ENCODE results near the gene ACER1. TPM values are rescaled to one million over a fixed set of nuclear protein-coding genes. Genes with fewer than 3 reads are reported as not detected.
"Not testable (repeated sequence)": the region's sequence is repeated elsewhere in the genome, so short reads cannot be mapped to it uniquely, and the experiment has no call there.

The ACER1 gene
- total RNA-seq, 1 donor from 2014 or later = not detected

DNA sequence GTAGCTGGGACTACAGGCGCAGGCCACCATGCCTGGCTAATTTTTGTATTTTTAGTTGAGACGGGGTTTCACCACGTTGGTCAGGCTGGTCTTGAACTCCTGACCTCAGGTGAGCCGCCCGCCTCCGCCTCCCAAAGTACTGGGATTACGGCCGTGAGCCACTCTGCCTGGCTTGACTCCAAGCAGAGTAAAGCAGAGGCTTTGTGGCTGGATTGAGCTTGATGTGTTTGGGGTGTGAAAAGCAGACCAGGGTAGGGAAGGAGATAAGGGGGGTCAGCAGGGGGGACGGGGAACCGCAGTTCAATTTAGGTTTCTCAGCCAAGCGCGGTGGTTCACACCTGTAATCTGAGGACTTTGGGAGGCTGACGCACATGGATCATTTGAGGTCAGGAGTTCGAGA lies 23.8 kb upstream of the ACER1 start:
- DNase-seq (ENCODE audit: low read depth, low spot score) = no peak

DNA sequence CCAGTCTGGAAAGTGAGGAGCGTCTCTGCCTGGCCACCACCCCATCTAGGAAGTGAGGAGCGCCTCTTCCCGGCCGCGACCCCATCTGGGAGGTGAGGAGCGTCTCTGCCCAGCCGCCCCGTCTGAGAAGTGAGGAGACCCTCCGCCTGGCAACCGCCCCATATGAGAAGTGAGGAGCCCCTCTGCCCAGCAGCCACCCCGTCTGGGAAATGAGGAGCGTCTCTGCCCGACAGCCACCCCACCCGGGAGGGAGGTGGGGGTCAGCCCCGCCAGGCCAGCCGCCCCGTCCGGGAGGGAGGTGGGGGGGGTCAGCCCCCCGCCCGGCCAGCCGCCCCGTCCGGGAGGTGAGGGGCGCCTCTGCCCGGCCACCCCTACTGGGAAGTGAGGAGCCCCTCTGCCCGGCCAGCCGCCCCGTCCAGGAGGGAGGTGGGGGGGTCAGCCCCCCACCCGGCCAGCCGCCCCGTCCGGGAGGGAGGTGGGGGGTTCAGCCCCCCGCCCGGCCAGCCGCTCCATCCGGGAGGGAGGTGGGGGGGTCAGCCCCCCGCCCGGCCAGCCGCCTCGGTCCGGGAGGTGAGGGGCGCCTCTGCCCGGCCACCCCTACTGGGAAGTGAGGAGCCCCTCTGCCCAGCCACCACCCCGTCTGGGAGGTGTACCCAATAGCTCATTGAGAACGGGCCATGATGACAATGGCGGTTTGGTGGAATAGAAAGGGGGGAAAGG lies 22.1 kb upstream of the ACER1 start:
- not testable (repeated sequence) for DNase-seq (ENCODE audit: low read depth, low spot score)

DNA sequence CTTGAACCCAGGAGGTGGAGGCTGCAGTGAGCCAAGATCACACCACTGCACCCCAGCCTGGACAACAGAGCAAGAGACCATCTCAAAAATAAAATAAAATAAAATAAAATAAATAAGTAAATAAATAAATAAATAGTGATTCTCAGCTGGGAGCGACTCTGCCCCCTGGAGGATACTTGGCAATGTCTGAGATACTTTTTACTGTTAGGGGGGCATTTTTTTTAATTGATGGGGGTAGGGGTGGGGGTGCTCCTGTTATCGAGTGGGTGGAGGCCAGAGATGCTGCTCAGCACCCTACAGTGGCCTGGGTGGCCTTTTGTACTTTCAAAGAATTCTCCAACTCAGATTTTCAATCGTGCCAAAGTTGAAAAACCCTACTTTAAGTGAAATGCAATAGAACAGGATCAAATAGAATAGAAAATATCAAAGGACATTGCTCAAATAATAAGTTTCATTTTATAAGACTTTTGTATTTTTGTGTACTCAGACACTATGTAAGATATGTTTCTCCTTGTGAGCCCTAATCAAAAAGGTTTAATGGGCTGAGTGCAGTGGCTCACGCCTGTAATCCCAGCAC lies 20.8 kb upstream of the ACER1 start:
- no peak for DNase-seq (ENCODE audit: low read depth, low spot score)

DNA sequence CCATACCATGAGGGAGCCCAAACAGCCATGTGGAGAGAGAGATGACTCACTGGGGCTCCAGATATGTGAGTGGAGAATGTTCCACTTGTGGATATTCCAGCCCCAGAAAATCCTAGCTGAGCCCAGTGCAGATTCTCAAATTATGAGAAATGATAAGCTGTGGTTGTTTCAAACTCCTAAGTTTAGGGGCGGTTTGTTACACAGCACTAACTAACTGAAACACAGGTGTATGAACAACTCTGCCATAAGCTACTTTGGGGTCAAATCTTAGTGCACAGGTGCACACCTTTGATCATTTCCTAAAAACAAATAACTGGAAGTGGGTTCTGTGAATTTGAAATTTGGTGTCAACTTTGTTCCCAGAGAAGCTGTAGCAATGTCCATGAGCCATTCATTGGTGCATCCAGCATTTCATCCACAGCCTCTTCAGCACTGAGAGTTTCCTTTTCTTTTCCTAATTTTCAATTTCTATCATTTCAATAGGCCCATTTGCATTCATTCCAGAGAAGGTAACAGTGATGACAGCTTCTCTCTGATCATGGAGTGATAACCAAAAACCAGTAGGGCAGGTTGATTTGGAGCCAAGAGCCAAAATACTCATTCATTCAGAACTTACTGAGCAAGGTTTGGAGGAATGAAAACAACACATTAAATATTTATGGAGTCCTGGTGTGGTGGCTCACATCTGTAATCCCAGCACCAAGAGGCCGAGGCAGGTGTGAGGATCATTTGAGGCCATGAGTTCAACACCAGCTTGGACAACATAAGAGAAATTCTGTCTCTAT lies 19.2 kb upstream of the ACER1 start:
- DNase-seq (ENCODE audit: low read depth, low spot score) = no peak

DNA sequence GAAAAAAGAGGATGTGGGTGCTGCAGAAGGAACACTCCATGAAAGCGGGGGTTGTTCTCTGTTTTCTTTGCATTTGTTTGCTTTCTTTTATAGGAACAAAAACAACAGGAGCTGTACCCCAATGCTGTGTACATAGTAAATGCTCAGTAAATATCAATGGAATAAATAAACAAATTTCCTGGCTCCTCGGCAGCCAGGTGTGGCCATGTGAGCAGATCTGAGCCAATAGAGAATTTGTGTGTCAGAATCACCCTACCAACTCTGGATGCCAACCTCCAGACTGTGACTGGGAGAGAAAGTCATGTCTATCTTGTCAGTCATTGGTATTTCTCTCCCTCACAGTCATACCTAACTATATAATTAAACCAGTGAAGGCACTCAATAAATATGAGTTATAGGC lies 17.3 kb upstream of the ACER1 start:
- DNase-seq (ENCODE audit: low read depth, low spot score) = no peak

DNA sequence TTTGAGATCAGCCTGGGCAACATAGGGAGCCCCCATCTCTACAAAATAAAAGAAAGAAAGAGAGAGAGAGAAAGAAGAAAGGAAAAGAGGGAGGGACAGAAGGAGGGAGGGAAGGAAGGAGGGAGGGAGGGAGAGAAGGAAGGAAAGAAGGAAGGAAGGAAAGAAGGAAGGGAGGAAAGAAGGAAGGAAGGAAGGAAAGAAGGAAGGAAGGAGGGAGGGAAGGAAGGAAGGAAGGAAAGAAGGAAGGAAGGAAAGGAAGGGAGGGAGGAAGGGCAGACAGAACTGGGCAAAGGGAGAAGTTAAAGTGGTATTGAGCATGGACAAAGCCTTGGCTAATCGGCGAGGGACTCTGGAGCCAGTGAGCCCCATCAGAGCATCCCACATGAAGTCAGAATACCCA lies 15.9 kb upstream of the ACER1 start:
- not testable (repeated sequence) for DNase-seq (ENCODE audit: low read depth, low spot score)

DNA sequence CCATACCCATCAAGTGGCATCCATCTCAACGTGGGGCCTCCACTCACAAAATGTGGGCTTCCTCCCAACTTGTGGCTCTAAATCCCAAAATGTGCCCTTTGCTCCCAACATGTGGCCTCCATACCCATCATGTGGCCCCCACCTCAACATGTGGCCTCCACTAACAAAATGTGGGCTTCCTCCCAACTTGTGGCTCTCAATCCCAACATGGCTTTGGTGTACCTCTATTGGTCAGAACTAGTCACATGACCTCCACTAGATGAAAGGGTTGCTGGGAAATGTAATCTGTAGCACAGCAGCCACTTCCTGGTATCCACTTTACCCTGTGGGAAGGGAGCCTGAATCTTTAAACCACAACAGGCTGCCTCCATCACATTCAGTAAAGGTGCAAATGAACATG lies 10.1 kb upstream of the ACER1 start:
- DNase-seq (ENCODE audit: low read depth, low spot score) = no peak

DNA sequence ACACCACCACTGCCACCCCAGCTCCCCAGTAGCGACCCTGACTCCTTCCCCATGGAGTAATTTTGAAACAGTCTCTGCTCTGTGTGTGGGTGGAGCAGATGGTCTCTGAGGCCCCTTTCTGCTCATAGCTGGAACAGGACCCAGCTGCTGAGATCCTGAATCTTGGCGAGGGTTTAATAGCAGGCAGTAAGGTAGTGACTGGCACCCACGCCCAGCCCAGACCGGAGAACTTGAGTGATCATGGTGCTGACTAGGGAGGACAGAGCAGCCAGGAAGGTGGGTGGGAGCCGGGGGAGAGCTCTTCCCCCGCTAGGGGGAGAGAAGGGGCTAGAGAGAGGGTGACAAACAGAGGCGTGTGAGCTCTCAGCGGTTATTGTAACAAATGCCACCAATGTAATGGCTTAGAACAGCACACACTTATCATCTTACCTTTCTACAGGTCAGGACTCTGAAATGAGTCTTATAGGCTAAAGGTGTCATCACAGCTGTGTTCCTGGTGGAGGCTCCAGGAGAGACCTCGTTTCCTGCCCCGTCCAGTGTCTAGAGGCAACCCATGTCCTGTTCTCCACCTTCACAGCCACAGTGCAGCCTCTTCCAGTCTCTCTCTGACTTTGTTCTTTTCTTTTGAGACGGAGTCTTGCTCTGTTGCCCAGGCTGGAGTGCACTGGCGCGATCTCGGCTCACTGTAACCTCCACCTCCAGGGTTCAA lies 7.2 kb upstream of the ACER1 start:
- no peak for DNase-seq (ENCODE audit: low read depth, low spot score)

DNA sequence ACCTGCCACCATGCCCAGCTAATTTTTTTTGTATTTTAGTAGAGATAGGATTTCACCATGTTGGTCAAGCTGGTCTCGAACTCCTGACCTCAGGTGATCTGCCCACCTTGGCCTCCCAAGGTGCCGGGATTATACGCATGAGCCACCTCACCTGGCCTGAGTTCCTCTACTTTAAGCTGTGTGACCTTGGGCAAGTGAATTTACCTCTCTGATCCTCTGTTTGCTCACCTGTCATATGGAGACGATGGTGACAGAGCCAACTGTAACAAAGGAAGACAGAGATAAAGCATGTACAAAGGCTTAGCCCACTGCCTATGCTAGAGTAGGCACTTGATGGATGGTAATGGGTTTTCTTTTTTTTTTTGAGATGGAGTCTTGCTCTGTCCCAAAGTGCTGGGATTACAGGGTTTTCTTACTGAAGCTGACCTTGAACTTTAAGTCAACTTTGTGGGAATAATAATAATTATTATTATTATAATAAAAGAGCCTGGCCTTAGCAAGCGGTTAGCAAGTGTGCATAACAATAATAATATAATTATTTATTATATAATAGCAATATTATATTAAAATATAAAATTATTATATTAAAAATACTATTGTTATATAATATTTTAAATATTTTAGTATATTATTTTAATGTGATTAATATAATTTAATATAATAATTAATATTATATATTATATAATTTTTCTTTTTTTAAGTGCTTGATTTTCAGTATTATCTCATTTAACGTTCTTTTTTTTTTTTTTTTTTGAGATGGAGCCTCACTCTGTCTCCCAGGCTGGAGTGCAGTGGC lies 1.3 kb upstream of the ACER1 start:
- DNase-seq (ENCODE audit: low read depth, low spot score) = no peak

DNA sequence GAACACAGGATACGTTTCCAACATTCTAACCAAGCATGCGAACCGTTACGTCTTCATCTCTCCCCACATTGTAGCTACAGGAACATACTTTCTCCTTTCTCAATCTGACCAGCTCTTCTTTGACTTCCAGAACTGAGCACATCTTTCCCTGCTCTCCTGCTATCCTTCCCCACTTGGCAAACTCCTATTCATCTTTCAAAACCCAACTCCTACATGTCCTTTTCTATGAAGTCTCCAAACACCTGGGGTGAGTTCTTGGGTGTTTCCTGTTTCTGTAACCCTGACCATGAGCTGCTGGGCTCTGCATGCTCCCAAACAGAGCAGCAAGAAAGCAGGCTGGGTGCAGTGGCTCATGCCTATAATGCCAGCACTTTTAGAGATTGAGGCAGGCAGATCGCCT lies 6.6 kb downstream of the ACER1 start:
- no peak for DNase-seq (ENCODE audit: low read depth, low spot score)

DNA sequence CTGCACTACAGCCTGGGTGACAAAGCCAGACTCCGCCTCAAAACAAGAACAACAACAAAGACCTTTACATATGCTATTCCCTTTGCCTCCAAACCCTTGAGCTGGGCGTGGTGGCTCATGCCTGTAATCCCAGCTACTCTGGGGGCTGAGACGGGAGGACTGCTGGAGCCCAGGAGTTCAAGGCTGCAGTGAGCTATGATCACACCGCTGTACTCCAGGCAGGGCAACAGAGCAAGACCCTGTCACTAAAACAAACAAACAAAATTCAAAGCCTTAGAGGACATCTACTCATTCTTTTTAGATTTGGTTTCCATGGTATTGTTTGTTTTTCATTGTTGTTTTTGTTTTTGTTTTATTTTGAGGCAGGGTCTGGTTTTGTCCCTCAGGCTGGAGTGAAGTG lies 7.8 kb downstream of the ACER1 start:
- no peak for DNase-seq (ENCODE audit: low read depth, low spot score)

DNA sequence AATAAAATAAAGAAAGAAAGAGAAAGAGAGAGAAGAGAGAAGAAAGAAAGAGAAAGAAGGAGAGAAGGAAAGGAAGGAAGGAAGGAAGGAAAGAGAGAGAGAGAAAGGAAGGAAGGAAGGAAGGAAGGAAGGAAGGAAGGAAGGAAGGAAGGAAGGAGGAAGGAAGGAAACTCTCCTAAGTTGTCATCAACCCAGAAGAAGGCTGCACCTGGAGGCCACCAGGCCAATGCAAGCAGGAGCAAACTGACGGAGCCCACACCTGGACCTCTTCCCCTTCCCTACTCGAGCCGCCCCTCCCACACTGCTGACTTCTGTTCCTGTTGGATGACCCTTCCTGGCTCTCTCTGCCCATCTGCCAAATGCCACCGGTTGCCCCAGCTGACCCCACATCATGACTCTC lies 8.7 kb downstream of the ACER1 start:
- DNase-seq (ENCODE audit: low read depth, low spot score) = no peak

DNA sequence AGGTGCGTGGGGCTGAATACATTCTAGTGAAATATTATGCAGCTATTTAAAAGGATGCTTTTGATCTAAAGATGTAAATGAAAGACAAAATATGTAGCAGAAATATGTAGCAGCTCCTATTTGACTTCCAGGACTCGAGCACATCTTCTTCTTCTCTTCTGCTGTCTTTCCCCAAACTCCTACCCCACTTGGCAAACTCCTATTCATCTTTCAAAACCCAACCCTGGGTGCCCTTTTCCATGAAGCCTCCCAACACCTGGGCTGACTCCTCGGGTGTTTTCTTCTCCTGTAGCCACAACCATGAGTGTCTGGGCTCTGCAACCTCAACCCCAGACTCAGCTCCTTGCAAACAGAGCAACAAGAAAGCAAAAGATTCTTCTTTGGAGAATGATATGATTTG lies 11.1 kb downstream of the ACER1 start:
- DNase-seq (ENCODE audit: low read depth, low spot score) = no peak

DNA sequence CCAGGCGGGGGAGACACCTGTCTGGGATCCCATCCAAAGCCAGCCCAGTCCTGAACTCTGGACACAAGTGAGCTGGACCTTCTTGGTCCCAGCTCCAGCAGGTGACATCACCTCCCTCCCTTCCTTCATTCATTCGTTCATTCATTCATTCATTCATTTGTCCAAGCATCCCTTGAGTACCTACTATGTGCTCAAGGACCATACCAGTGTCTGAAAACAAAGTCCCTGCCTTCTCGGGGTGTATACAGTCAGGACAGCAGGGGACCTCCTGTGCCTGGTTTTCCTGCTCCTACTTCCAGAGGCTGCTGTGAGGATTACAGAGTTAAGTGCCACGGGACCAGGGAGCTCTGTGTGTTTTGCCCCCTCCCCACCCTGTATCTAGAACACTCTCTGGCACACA lies 14.0 kb downstream of the ACER1 start:
- DNase-seq (ENCODE audit: low read depth, low spot score) = no peak

DNA sequence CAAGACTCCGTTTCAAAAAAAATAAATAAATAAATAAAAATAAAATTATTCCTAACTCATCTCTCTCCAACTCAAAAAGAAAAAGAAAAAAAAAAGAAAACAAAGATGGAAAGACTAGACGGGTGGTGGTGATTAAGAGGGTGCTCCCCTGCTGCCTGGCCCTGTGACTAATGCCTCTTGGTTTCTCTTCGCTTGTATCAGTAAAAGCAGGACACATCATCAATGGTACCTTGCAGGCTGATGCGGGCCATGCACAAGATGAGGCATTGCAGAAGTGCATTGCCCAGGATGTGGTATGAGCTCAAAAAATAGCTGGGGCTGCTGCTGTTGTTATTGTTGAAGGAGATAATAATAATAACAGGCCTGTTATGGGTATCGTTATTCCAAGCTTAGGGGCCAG lies 14.6 kb downstream of the ACER1 start:
- no peak for DNase-seq (ENCODE audit: low read depth, low spot score)

DNA sequence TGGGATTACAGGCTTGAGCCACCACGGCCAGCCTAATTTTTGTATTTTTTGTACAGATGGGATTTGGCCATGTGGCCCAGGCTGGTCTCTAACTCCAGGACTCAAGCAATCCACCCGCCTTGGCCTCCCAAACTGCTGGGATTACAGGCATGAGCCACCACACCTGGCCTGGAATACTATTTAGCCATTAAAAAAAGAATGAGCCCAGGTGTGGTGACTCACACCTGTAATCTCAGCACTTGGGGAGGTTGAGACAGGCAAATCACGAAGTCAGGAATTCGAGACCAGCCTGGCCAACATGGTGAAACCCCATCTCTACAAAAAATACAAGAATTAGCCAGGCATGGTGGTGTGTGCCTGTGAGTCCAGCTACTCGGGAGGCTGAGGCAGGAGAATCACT lies 17.8 kb downstream of the ACER1 start:
- DNase-seq (ENCODE audit: low read depth, low spot score) = not testable (repeated sequence)

DNA sequence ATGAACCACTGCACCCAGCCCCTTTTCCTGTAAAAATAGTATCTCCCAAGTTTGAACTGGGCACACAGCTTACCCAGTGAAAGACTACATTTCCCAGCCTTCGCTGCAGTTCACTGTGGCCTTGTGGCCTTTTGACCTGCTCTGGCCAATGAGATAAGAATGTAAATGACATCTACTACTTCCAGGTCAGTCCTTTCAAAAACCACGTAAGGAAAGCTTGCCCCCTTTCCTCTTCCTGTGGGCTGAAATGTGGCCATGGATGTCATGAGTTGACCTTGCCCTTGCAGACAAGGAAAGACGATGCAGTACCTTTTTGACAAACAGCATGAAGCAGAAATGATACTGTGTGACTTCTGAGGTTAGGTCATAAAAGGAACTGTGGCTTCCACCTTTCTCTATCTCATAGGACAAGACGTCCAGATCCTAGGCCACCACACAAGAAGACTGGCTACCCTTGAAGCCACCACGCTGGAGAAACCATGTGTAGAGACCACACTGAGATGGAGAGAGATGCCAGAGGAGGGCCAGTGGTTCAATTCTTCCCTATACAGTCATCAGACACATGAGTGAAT lies 19.9 kb downstream of the ACER1 start:
- DNase-seq (ENCODE audit: low read depth, low spot score) = no peak

DNA sequence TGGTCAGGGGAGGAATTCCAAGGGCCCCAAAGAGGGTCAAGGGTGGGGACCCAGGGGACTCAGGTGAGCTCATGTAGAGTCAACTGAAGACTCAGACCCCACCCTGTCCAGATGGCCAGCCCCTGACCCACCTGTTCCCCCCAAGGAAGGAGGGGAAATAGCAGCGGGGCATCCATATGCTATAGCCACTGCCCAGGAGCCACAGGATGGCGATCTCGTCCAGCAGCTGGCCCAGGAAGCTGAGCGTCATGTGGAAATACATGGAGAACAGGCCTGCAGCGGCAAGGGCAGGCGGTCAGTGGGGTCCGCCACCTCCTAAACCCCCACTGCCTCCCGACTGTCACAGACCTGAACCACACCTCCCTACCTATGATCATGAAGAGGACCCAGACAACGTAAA lies 21.4 kb downstream of the ACER1 start:
- DNase-seq (ENCODE audit: low read depth, low spot score) = no peak

DNA sequence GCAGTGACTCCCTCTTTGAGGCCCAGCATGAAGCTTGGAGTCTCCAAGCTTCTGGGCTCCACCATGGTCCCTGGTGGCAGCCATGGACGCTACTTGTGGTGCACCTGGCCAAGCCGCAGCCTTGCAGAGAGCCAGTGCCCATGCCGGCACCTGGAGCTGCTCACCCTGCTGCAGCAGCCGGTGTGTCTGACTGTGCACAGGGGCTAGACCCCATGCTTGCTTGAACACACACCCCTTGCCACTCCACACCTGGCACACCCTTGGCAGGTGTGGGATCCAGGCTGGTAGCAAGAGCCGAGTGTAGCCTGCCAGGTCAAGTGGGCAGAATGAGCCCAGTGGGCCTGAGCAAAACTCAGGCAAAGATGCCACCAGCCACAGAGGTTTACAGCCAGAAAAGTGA lies 35.0 kb downstream of the ACER1 start:
- no peak for DNase-seq (ENCODE audit: low read depth, low spot score)

DNA sequence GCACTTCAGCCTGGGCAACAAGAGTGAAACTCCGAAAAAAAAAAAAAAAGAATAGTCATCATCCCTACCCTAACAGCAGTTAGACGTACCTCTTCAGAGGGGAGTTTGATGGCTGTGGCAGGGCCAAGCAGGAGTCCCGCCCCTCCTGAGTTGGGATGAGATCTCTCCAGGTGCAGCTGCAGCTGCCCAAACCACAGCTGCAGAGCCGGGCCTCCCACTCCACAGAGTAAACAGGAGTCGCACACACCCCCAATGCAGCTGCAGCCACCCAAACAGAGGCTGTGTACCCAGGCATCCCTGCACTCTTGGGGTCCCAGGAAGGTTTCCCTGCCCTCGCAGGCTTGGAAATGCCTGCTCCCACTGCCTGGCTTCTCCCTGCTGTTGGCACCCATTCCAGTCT lies 36.2 kb downstream of the ACER1 start:
- DNase-seq (ENCODE audit: low read depth, low spot score) = no peak

DNA sequence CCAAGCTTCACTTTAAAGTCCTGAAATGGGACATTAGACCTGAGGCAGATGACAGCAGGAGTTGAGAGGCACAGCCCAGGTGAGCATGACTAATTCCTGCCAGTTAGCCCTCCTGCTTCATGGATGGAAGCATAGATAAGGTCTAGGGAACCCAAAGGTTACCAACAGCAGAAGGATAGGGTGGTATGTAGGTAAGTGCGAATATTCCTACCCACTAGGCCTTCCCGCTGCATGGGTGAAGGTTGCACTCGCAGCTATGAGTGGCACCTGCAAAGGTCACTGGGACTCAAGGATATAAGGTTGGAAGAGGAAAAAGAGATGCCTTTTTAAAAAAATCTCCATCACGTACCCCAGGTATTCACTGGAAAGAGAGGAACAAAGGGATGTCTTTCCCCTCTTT lies 41.4 kb downstream of the ACER1 start:
- no peak for DNase-seq (ENCODE audit: low read depth, low spot score)
